ENCODE measurements around the gene PTPN4. TPM values are rescaled to one million over a fixed set of nuclear protein-coding genes. Genes with fewer than 3 reads are reported as not detected.
A peak's percentile ranks its signal among the peaks of the same experiment; 100 is the strongest.

PTPN4 gene
- polyA plus RNA-seq, 1 experiment, result 11.8 TPM

- no peak for TF ChIP-seq CTCF (IDR thresholded peaks at IDR 0.05; ENCODE audit: insufficient read depth, low read depth, low read length)
- Histone ChIP-seq H3K27me3 (ENCODE audit: control insufficient read depth, insufficient read depth, low read length) (no peaks in the 10 kb centered on the region; the same call in 1 of the 2 replicates), H3K36me3 (ENCODE audit: control insufficient read depth, insufficient read depth, low read length) (no peaks in the 10 kb centered on the region), H3K4me3 (ENCODE audit: low read depth, low read length) (no peak overlapping the region)
- POLR2A ChIA-PET, result no interaction called here
- no peak for DNase-seq (ENCODE audit: low read depth)
- CTCF ChIA-PET, result interaction anchor here (1.0 kb wide), 1 partner anchor 9 kb away, joined by 3 read pairs; no protein-coding TSS in a partner anchor
Measured at GRCh38 chr2:119749477-119750012, 10.2 kb upstream of the PTPN4 start.

- Histone ChIP-seq H3K4me3 (ENCODE audit: low read depth, low read length) (no peak overlapping the region), H3K27me3 (ENCODE audit: control insufficient read depth, insufficient read depth, low read length) (no peaks in the 10 kb centered on the region; the same call in 1 of the 2 replicates), H3K36me3 (ENCODE audit: control insufficient read depth, insufficient read depth, low read length) (no peaks in the 10 kb centered on the region)
- no peak for DNase-seq (ENCODE audit: low read depth)
- ChIA-PET CTCF (interaction anchor here (0.6 to 1.6 kb wide), 4 partner anchors 16 to 424 kb away, joined by 3 to 12 read pairs (median 3); no protein-coding TSS in a partner anchor), POLR2A (no interaction called here)
- TF ChIP-seq CTCF (IDR thresholded peaks at IDR 0.05; ENCODE audit: insufficient read depth, low read depth, low read length), result no peak
Measured at GRCh38 chr2:119751706-119752105, 8.0 kb upstream of the PTPN4 start.

- no peak for DNase-seq (ENCODE audit: low read depth)
- no peaks in the 10 kb centered on the region for H3K36me3 ChIP-seq (ENCODE audit: control insufficient read depth, insufficient read depth, low read length)
- ChIA-PET POLR2A (no interaction called here), CTCF (interaction anchor here (0.6 to 2.9 kb wide), 24 partner anchors 10 to 560 kb away, joined by 3 to 30 read pairs (median 4); partner anchors contain the start of gene TMEM177)
- no peak overlapping the region for H3K4me3 ChIP-seq (ENCODE audit: low read depth, low read length)
- TF ChIP-seq CTCF (IDR thresholded peaks at IDR 0.05; ENCODE audit: insufficient read depth, low read depth, low read length), result peak; percentile 67
- no peaks in the 10 kb centered on the region for H3K27me3 ChIP-seq (ENCODE audit: control insufficient read depth, insufficient read depth, low read length)
Measured at GRCh38 chr2:119753041-119753929, 6.4 kb upstream of the PTPN4 start.

GRCh38 chr2:119753930-119754321, 5.8 kb upstream of the PTPN4 start:
- ChIA-PET POLR2A (no interaction called here), CTCF (interaction anchor here (0.6 to 2.9 kb wide), 11 partner anchors 17 to 422 kb away, joined by 3 to 30 read pairs (median 7); no protein-coding TSS in a partner anchor)
- no peak for TF ChIP-seq CTCF (IDR thresholded peaks at IDR 0.05; ENCODE audit: insufficient read depth, low read depth, low read length)
- H3K27me3 ChIP-seq (ENCODE audit: control insufficient read depth, insufficient read depth, low read length), result no peaks in the 10 kb centered on the region
- no peaks in the 10 kb centered on the region for H3K36me3 ChIP-seq (ENCODE audit: control insufficient read depth, insufficient read depth, low read length)
- no peak for DNase-seq (ENCODE audit: low read depth)
- no peak overlapping the region for H3K4me3 ChIP-seq (ENCODE audit: low read depth, low read length)

GRCh38 chr2:119755906-119756305, 3.8 kb upstream of the PTPN4 start:
- H3K36me3 ChIP-seq (ENCODE audit: control insufficient read depth, insufficient read depth, low read length), result no peaks in the 10 kb centered on the region
- ChIA-PET POLR2A (no interaction called here), CTCF (interaction anchor here (0.6 to 1.8 kb wide), 3 partner anchors 64 to 794 kb away, joined by 4 read pairs; no protein-coding TSS in a partner anchor)
- TF ChIP-seq CTCF (IDR thresholded peaks at IDR 0.05; ENCODE audit: insufficient read depth, low read depth, low read length), result no peak
- H3K27me3 ChIP-seq (ENCODE audit: control insufficient read depth, insufficient read depth, low read length), result no peaks in the 10 kb centered on the region
- DNase-seq (ENCODE audit: low read depth), result no peak
- no peak overlapping the region for H3K4me3 ChIP-seq (ENCODE audit: low read depth, low read length)
